Measurements from ENCODE around the gene NPAS3.

DNA sequence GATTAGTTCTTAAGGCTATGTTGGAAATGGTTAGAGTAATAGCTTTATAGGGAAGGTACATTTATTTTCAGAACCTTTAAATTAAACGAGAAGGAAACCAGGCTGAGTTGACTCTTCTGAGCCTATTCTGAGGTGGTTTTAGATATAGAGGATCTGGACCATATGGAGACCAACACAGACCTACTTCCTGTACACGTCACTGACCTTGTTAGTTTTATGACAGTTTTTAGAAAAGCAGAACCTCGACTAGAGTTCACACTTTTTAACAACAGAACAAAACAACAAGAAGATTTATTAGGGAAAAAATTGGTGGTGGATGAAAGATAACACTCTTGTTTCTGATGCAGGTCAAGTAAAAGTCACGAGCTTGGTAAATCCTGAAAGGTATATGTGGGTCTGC lies 107.1 kb downstream of the NPAS3 start:
- TF ChIP-seq GATA3 (IDR thresholded peaks at IDR 0.05; ENCODE audit: low read depth, low read length): no peak
- no peak for TF ChIP-seq GATA2 (IDR thresholded peaks at IDR 0.05; ENCODE audit: low read depth, low read length)
